ENCODE data around the gene CRIM1. TPM values are rescaled to one million over a fixed set of nuclear protein-coding genes. Genes with fewer than 3 reads are reported as not detected.

CRIM1 gene
- total RNA-seq, 4 donors from 2014 or later = 72.6 to 162 (median 112) TPM

DNA sequence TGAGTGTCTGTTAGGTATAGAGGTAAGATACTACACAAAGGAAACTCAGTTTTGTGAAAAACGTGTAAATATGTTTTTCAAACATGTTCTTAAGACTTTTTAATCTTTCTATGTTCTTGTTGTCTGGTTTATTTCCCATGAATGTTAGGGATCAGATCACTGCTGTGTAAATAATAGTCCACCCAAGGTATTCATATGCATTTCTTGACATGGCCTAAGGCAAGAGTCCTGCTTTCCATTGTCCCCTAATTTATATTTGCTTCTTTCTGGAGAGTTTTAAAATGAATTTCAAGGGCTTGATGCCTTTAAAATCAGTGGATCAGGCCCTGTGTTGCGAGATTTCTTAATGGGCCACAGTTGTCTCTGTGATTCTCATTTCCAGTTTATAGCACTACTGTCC, 28.9 kb downstream of the CRIM1 start:
- no peak for DNase-seq (ENCODE audit: low spot score in 2 of 2)
- no peaks in the 10 kb centered on the region for H3K36me3 ChIP-seq
- H3K27ac ChIP-seq = no peak overlapping the region
- H3K27me3 ChIP-seq = no peaks in the 10 kb centered on the region
- H3K9me3 ChIP-seq = no peaks in the 10 kb centered on the region
- WGBS = 81% methylated on average over 2 of the region's 2 CpGs
- peaks cover 19% of the 10 kb centered on the region for H3K4me1 ChIP-seq
- H3K4me3 ChIP-seq = no peak overlapping the region
- TF ChIP-seq EP300 (IDR thresholded peaks at IDR 0.05) (no peak), POLR2AphosphoS5 (IDR thresholded peaks at IDR 0.05) (no peak), POLR2A (IDR thresholded peaks at IDR 0.05) (no peak)
- TF ChIP-seq, protein P1, sequence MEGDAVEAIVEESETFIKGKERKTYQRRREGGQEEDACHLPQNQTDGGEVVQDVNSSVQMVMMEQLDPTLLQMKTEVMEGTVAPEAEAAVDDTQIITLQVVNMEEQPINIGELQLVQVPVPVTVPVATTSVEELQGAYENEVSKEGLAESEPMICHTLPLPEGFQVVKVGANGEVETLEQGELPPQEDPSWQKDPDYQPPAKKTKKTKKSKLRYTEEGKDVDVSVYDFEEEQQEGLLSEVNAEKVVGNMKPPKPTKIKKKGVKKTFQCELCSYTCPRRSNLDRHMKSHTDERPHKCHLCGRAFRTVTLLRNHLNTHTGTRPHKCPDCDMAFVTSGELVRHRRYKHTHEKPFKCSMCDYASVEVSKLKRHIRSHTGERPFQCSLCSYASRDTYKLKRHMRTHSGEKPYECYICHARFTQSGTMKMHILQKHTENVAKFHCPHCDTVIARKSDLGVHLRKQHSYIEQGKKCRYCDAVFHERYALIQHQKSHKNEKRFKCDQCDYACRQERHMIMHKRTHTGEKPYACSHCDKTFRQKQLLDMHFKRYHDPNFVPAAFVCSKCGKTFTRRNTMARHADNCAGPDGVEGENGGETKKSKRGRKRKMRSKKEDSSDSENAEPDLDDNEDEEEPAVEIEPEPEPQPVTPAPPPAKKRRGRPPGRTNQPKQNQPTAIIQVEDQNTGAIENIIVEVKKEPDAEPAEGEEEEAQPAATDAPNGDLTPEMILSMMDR (IDR thresholded peaks at IDR 0.05) = no peak

DNA sequence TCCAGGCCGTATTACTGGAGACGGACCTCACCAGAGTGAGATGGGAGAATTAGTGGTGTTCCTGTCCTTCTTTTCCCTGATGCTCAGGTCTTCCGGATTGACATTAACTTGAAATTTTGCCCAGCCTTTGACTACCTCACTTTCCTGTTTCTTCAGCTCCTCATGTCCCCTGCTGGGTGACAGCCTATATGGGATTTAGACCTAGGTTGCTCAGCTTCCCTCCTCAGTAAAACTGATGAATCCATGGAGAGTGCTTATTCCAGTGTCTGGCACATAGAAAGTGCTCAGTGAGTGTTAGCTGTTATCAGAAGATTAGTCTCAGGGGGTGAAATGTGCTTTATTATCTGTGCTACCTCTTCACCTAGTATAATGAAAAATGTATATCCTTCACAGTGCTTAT, 30.0 kb downstream of the CRIM1 start:
- no peaks in the 10 kb centered on the region for H3K36me3 ChIP-seq
- H3K4me3 ChIP-seq = no peak overlapping the region
- H3K27ac ChIP-seq = no peak overlapping the region
- H3K9me3 ChIP-seq = no peaks in the 10 kb centered on the region
- TF ChIP-seq POLR2AphosphoS5 (IDR thresholded peaks at IDR 0.05) (no peak), EP300 (IDR thresholded peaks at IDR 0.05) (no peak), POLR2A (IDR thresholded peaks at IDR 0.05) (no peak)
- TF ChIP-seq, protein P1 (IDR thresholded peaks at IDR 0.05) = no peak
- no peaks in the 10 kb centered on the region for H3K27me3 ChIP-seq
- no peak for DNase-seq (ENCODE audit: low spot score in 2 of 2)
- WGBS = 94% methylated on average over 3 of the region's 3 CpGs
- peaks cover 23% of the 10 kb centered on the region for H3K4me1 ChIP-seq

DNA sequence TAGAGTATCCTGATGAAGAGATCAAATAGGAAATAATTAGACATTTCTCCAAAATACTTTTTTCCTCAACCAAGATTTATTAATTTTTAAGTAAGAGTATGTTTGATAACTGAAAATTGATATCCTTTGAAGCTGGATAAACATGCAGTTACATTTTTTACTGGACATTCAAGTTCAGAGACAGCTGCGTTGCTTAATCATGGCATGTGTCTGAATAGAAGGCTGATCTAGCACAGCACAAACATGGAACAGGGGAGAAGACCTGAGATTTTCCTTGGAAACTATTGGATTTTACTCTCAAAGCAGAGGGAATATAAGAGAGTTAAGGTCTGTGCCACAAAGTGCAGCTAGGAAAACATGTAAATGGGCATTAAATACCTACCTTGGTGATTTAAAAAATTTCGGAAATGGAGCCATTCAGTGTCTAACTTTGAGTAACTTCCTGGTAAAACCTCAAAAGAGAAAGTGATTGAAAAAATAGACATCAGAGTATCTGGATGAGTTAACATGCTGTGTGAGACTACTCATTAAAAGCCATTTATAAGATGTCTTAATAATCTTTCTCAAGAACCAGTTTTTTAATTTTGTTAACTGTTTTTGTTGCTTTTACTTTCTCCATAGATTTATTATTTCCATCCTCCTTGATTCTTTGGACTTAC, 31.8 kb downstream of the CRIM1 start:
- no peak for DNase-seq (ENCODE audit: low spot score in 2 of 2)
- Histone ChIP-seq H3K9me3 (no peaks in the 10 kb centered on the region), H3K4me3 (no peak overlapping the region), H3K4me1 (peaks cover 12% of the 10 kb centered on the region), H3K36me3 (no peaks in the 10 kb centered on the region), H3K27ac (no peak overlapping the region), H3K27me3 (no peaks in the 10 kb centered on the region)
- TF ChIP-seq POLR2AphosphoS5 (IDR thresholded peaks at IDR 0.05) = no peak
- WGBS = 70% methylated on average over 2 of the region's 2 CpGs

DNA sequence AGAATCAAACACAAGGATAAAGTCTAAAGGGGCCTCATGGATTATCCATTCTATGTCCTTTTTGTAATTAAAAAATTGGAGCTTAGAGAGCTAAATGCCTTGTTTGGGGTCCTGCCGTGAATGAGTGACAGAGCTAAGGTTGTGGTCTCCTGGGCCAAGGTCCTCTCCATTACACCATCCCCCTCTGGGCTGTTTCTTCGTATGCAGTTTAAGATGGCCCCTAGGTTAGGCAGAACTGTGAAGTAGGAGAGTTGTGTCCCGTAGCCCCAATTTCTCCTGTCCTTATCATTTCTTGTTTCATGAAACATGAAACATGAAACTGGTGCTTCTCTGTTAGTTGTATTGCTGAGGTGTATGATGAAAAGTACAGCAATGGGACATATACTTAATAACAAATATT, 32.9 kb downstream of the CRIM1 start:
- Histone ChIP-seq H3K4me3 (no peak overlapping the region), H3K9me3 (no peaks in the 10 kb centered on the region), H3K27me3 (no peaks in the 10 kb centered on the region), H3K4me1 (peaks cover 12% of the 10 kb centered on the region), H3K27ac (no peak overlapping the region), H3K36me3 (no peaks in the 10 kb centered on the region)
- TF ChIP-seq POLR2A (IDR thresholded peaks at IDR 0.05) = no peak
- TF ChIP-seq, protein P1 (IDR thresholded peaks at IDR 0.05) = no peak
- 86% methylated on average over 3 of the region's 3 CpGs for WGBS
- DNase-seq (ENCODE audit: low spot score in 2 of 2) = no peak

DNA sequence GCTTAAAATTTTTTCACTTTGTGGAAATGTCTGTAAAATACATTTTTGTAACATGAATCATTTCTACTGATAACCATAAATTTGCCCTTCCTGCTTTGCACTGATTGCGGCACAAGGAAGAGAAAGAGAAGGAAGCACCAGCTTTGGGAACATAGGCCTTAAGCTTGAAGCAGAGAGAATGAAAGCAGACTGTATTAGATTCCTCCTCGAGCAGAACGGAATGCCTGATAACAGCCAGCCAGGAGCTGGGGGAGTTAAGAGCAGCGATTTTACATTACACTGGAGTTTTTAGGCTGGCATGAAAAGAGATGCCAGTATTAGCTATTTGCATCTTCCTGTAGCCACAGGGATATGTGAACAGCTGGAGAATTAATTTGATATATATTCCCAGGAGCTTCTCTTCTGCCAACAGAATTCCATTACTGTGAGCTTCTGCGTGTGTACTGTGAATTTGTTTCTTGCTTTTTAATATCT, 33.5 kb downstream of the CRIM1 start:
- H3K27me3 ChIP-seq = no peaks in the 10 kb centered on the region
- H3K4me1 ChIP-seq = peaks cover 16% of the 10 kb centered on the region
- TF ChIP-seq POLR2A (IDR thresholded peaks at IDR 0.05) = no peak
- no peak for TF ChIP-seq EP300 (IDR thresholded peaks at IDR 0.05)
- TF ChIP-seq, protein P1 (IDR thresholded peaks at IDR 0.05) = no peak
- TF ChIP-seq POLR2AphosphoS5 (IDR thresholded peaks at IDR 0.05) = no peak
- H3K4me3 ChIP-seq = no peak overlapping the region
- H3K27ac ChIP-seq = no peak overlapping the region
- no peak for DNase-seq (ENCODE audit: low spot score in 2 of 2)
- 47% methylated on average over 5 of the region's 5 CpGs for WGBS
- H3K36me3 ChIP-seq = no peaks in the 10 kb centered on the region
- H3K9me3 ChIP-seq = no peaks in the 10 kb centered on the region

DNA sequence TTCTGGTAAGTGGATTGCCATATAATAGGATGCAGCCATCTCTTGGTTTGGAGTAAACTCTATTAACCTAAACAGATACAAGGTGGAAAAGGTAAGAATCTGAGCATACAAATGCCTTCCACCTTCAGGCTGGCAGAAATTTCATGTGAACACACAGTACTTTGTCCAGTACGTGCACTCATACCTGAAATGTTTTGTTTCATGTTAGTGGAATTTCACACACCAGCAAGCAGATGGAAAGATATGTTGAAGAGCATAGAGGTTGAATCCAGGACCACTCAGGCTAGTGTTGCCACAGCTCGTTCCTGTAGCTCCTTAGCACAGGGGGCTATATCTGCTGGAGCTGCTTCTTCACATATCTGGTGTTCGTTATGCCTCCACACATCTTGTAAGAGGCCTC, 34.0 kb downstream of the CRIM1 start:
- DNase-seq (ENCODE audit: low spot score in 2 of 2) = no peak
- Histone ChIP-seq H3K4me1 (peaks cover 20% of the 10 kb centered on the region), H3K27me3 (no peaks in the 10 kb centered on the region), H3K27ac (no peak overlapping the region), H3K4me3 (no peak overlapping the region), H3K36me3 (no peaks in the 10 kb centered on the region), H3K9me3 (no peaks in the 10 kb centered on the region)
- WGBS = 84% methylated on average over 3 of the region's 3 CpGs
- TF ChIP-seq POLR2A (IDR thresholded peaks at IDR 0.05) (no peak), POLR2AphosphoS5 (IDR thresholded peaks at IDR 0.05) (no peak), EP300 (IDR thresholded peaks at IDR 0.05) (no peak)
- TF ChIP-seq, protein P1 (IDR thresholded peaks at IDR 0.05) = no peak

Measured in suprapubic skin (tissue), 4 donors.